Activated CD8-positive, alpha-beta T cell treated with anti-CD3 and anti-CD28 coated beads for 36 hours (primary cell): ENCODE results near the gene TGDS. TPM values are rescaled to one million over a fixed set of nuclear protein-coding genes. Genes with fewer than 3 reads are reported as not detected.
A peak's percentile ranks its signal among the peaks of the same experiment; 100 is the strongest.

ENCODE experiments used
- ATAC-seq: fragments of 200-7000 bp; cut with Tn5 transposase; one replicate; pipeline ENCODE4 v1.10.0; 2021; ENCODE audit warnings: mild to moderate bottlenecking, moderate library complexity
- CTCF ChIA-PET: fragments of 350-600 bp; sonication (Branson Sonifier 250); formaldehyde crosslinking; loops from one replicate; lab custom pipeline; 2021; ENCODE audit warnings: antibody characterized with exemption; lab: Charles Lee
- POLR2A ChIA-PET: fragments of 350-600 bp; sonication (Branson Sonifier 250); formaldehyde crosslinking; loops from one replicate; lab custom pipeline; 2021; ENCODE audit warnings: antibody characterized with exemption; lab: Charles Lee
- DNase-seq: peaks from one replicate; pipeline ENCODE4 v3.0.0-alpha.2; 2020
- H3K27ac Mint-ChIP-seq: one replicate; pipeline ENCODE4 v1.8.0; 2021; ENCODE audit warnings: mild to moderate bottlenecking, mixed read lengths
- H3K27me3 Mint-ChIP-seq: one replicate; pipeline ENCODE4 v1.8.0; 2021; ENCODE audit warnings: mixed read lengths
- H3K36me3 Mint-ChIP-seq: one replicate; pipeline ENCODE4 v1.8.0; 2021; ENCODE audit warnings: low read depth, mixed read lengths
- H3K4me1 Mint-ChIP-seq: one replicate; pipeline ENCODE4 v1.8.0; 2021; ENCODE audit warnings: low read depth, mixed read lengths
- H3K4me3 Mint-ChIP-seq: one replicate; pipeline ENCODE4 v1.8.0; 2021; ENCODE audit warnings: mild to moderate bottlenecking, moderate library complexity, mixed read lengths
- H3K9me3 Mint-ChIP-seq: one replicate; pipeline ENCODE4 v1.8.0; 2021; ENCODE audit warnings: mixed read lengths
- CTCF ChIP-seq: fragments of 200-600 bp; IDR thresholded peaks from one replicate; pipeline ENCODE4 v1.8.0; 2022; ENCODE audit warnings: antibody characterized with exemption, mild to moderate bottlenecking
- intact Hi-C: fragments of 100-400 bp; cut with micrococcal nuclease; formaldehyde crosslinking; loops from one replicate; pipeline ENCODE4 v1.10.0; 2022
- total RNA-seq, 2 experiments: library from RNA; stranded (reverse); gene quantifications; one replicate each; pipeline ENCODE4 v1.2.3, GENCODE V29; 2021

The TGDS gene
- total RNA-seq, 2 experiments from 2014 or later = 24.0 to 27.0 TPM

- Mint-ChIP-seq H3K4me1 (peaks cover 25% of the 10 kb centered on the region), H3K27ac (no peak overlapping the region), H3K27me3 (no peaks in the 10 kb centered on the region), H3K36me3 (peaks cover 43% of the 10 kb centered on the region), H3K9me3 (no peaks in the 10 kb centered on the region), H3K4me3 (no peak overlapping the region)
- intact Hi-C loops = no loop called here
- ChIA-PET CTCF (interaction anchor here (0.7 to 2.2 kb wide), 3 partner anchors 9 to 173 kb away, joined by 3 to 13 read pairs (median 5); no protein-coding TSS in a partner anchor), POLR2A (interaction anchor here (0.6 kb wide), 1 partner anchor 12 kb away, joined by 3 read pairs; no protein-coding TSS in a partner anchor)
- TF ChIP-seq CTCF = no peak
- ATAC-seq = no peak
- DNase-seq = no peak
These were observed 12.6 kb upstream of the TGDS start for GRCh38 chr13:94608586-94608985.

GRCh38 chr13:94607939-94608338, 12.0 kb upstream of the TGDS start:
- ChIA-PET CTCF (interaction anchor here (2.2 kb wide), 1 partner anchor 10 kb away, joined by 13 read pairs; no protein-coding TSS in a partner anchor), POLR2A (no interaction called here)
- intact Hi-C loops = no loop called here
- ATAC-seq (no peak), DNase-seq (no peak)
- Mint-ChIP-seq H3K27ac (no peak overlapping the region), H3K27me3 (no peaks in the 10 kb centered on the region), H3K36me3 (peaks cover 41% of the 10 kb centered on the region), H3K4me1 (peaks cover 29% of the 10 kb centered on the region), H3K4me3 (no peak overlapping the region), H3K9me3 (no peaks in the 10 kb centered on the region)
- TF ChIP-seq CTCF = no peak

- POLR2A ChIA-PET = no interaction called here
- H3K27me3 Mint-ChIP-seq = no peaks in the 10 kb centered on the region
- ATAC-seq (no peak), DNase-seq (no peak)
- intact Hi-C loops = no loop called here
- H3K4me3 Mint-ChIP-seq = no peak overlapping the region
- no peaks in the 10 kb centered on the region for H3K9me3 Mint-ChIP-seq
- peaks cover 42% of the 10 kb centered on the region for H3K36me3 Mint-ChIP-seq
- TF ChIP-seq CTCF = no peak
- CTCF ChIA-PET = no interaction called here
- H3K4me1 Mint-ChIP-seq = peaks cover 33% of the 10 kb centered on the region
- peak overlapping the region; percentile 41 for H3K27ac Mint-ChIP-seq
These were observed 11.1 kb upstream of the TGDS start for GRCh38 chr13:94607056-94607455.

GRCh38 chr13:94602467-94602866, 6.5 kb upstream of the TGDS start:
- H3K4me1 Mint-ChIP-seq = peaks cover 35% of the 10 kb centered on the region
- H3K36me3 Mint-ChIP-seq = peaks cover 26% of the 10 kb centered on the region
- ChIA-PET CTCF (interaction anchor here (1.8 to 5.9 kb wide), 2 partner anchors 14 to 19 kb away, joined by 5 to 40 read pairs; no protein-coding TSS in a partner anchor), POLR2A (interaction anchor here (1.0 to 1.8 kb wide), 3 partner anchors 16 to 54 kb away, joined by 3 to 6 read pairs (median 5); no protein-coding TSS in a partner anchor)
- H3K27ac Mint-ChIP-seq = peak overlapping the region; percentile 68
- DNase-seq (no peak), ATAC-seq (no peak)
- no peak for TF ChIP-seq CTCF
- intact Hi-C loops = no loop called here
- peaks cover 3% of the 10 kb centered on the region for H3K9me3 Mint-ChIP-seq
- peak overlapping the region; percentile 84 for H3K4me3 Mint-ChIP-seq
- no peaks in the 10 kb centered on the region for H3K27me3 Mint-ChIP-seq
